ENCODE results near the gene PRKAG2. TPM values are rescaled to one million over a fixed set of nuclear protein-coding genes. Genes with fewer than 3 reads are reported as not detected.
A peak's percentile ranks its signal among the peaks of the same experiment; 100 is the strongest.

The PRKAG2 gene
- total and polyA plus RNA-seq, 2 of the 8 experiments (the other 6 are each of a cell fraction or from before 2014, with no cell fraction given): 7.5 to 18.1 TPM

- Histone ChIP-seq H2AK5ac (ENCODE audit: low read depth, low read length) (peak overlapping the region; percentile 77), H3K79me1 (ENCODE audit: low read depth, low read length) (no peaks in the 10 kb centered on the region), H4K8ac (ENCODE audit: extremely low read depth, insufficient read depth, low read length) (no peak overlapping the region; the same call in 1 of the 2 replicates), H2BK15ac (ENCODE audit: low read length) (peak overlapping the region; percentile 77; the same call in 1 of the 2 replicates), H3K4me2 (ENCODE audit: insufficient read depth in 1 of 2, low read depth in 2 of 2, low read length in 2 of 2) (no peak overlapping the region), H3K18ac (ENCODE audit: extremely low read depth, low read length) (no peak overlapping the region), H3K9ac (replicated peaks in 1 of 4; ENCODE audit: extremely low read depth in 1 of 4, low read depth in 3 of 4, low read length in 3 of 4) (no peak overlapping the region), H3K23me2 (ENCODE audit: low read depth, low read length) (no peaks in the 10 kb centered on the region), H3K27me3 (replicated peaks in 1 of 4; ENCODE audit: control insufficient read depth in 3 of 4, extremely low read depth in 1 of 4, insufficient read depth in 3 of 4, low read length in 3 of 4) (peaks cover 0 to 3% (median 0%) of the 10 kb centered on the region in 4 experiments; a peak in 1 of 7 replicates), H3K27ac (ENCODE audit: low read depth, low read length) (no peak overlapping the region), H4K91ac (replicated peaks; ENCODE audit: insufficient read length, low read length) (no peak overlapping the region), H3K23ac (ENCODE audit: insufficient read length) (no peak overlapping the region), H3K36me3 (ENCODE audit: control insufficient read depth in 2 of 4, insufficient read depth in 4 of 4, low read length in 3 of 4) (no peaks in the 10 kb centered on the region), H2BK120ac (replicated peaks; ENCODE audit: low read depth, low read length) (no peak overlapping the region), H4K20me1 (replicated peaks in 1 of 2; ENCODE audit: control insufficient read depth in 1 of 2, insufficient read depth in 2 of 2, low read length in 2 of 2) (no peaks in the 10 kb centered on the region), H2AFZ (ENCODE audit: low read length) (no peak overlapping the region), H3K4ac (replicated peaks; ENCODE audit: insufficient read length, low read depth, low read length) (no peak overlapping the region), H3K56ac (replicated peaks; ENCODE audit: insufficient read length, low read depth, low read length) (no peak overlapping the region), H3K9me3 (ENCODE audit: insufficient read depth in 2 of 2, low read depth in 1 of 2, low read length in 1 of 2) (no peaks in the 10 kb centered on the region), H2BK5ac (ENCODE audit: low read depth, low read length) (no peak overlapping the region), H3K4me1 (replicated peaks in 1 of 4; ENCODE audit: control insufficient read depth in 3 of 4, insufficient read depth in 4 of 4, low read length in 3 of 4) (peaks cover 0 to 14% (median 4%) of the 10 kb centered on the region in 4 experiments; a peak in 2 of 7 replicates), H4K5ac (ENCODE audit: insufficient read length, low read depth, low read length) (no peak overlapping the region), H3K79me2 (ENCODE audit: control insufficient read depth in 1 of 2, insufficient read depth in 2 of 2, low read length in 2 of 2) (no peaks in the 10 kb centered on the region), H3K14ac (ENCODE audit: insufficient read length) (no peak overlapping the region), H2BK12ac (ENCODE audit: low read depth, low read length) (peak overlapping the region; percentile 1; the same call in 1 of the 2 replicates), H2BK20ac (ENCODE audit: low read length) (peak overlapping the region; percentile 82; the same call in 1 of the 2 replicates), H3K4me3 (ENCODE audit: extremely low read depth in 1 of 4, insufficient read depth in 2 of 4, low read depth in 3 of 4, low read length in 4 of 4) (no peak overlapping the region)
- DNase-seq (ENCODE audit: low read depth in 1 of 2, low spot score in 2 of 2) (no peak), FAIRE-seq (no peak)
- ChIA-PET POLR2A (ENCODE audit: partially characterized antibody) (interaction anchor here (0.6 kb wide), 2 partner anchors 32 to 422 kb away, joined by 3 to 4 read pairs; no protein-coding TSS in a partner anchor), CTCF (ENCODE audit: partially characterized antibody) (interaction anchor here (0.6 to 4.4 kb wide), 10 partner anchors 10 to 1711 kb away, joined by 3 to 29 read pairs (median 4); no protein-coding TSS in a partner anchor)
- 85% methylated on average over 13 of the region's 13 CpGs; no CpG with 5 or more reads in 1 of the 2 experiments for WGBS, 2 experiments (ENCODE audit: extremely low coverage in 1 of 2, insufficient coverage in 1 of 2, insufficient read length in 1 of 2, insufficient replicate concordance in 2 of 2, low coverage in 1 of 2, low lambda C conversion rate in 2 of 2, missing lambda C conversion rate in 1 of 2)
- TF ChIP-seq, protein P1, sequence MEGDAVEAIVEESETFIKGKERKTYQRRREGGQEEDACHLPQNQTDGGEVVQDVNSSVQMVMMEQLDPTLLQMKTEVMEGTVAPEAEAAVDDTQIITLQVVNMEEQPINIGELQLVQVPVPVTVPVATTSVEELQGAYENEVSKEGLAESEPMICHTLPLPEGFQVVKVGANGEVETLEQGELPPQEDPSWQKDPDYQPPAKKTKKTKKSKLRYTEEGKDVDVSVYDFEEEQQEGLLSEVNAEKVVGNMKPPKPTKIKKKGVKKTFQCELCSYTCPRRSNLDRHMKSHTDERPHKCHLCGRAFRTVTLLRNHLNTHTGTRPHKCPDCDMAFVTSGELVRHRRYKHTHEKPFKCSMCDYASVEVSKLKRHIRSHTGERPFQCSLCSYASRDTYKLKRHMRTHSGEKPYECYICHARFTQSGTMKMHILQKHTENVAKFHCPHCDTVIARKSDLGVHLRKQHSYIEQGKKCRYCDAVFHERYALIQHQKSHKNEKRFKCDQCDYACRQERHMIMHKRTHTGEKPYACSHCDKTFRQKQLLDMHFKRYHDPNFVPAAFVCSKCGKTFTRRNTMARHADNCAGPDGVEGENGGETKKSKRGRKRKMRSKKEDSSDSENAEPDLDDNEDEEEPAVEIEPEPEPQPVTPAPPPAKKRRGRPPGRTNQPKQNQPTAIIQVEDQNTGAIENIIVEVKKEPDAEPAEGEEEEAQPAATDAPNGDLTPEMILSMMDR (IDR thresholded peaks at IDR 0.05; ENCODE audit: control extremely low read depth in 1 of 3, insufficient read depth in 1 of 3, low read depth in 1 of 3, low read length in 3 of 3): no peak
- no peak for TF ChIP-seq KDM5A (IDR thresholded peaks at IDR 0.05; ENCODE audit: low read length)
- TF ChIP-seq POLR2A (IDR thresholded peaks at IDR 0.05; ENCODE audit: control extremely low read depth in 1 of 2, low read depth in 2 of 2, low read length in 2 of 2): no peak
- no peak for TF ChIP-seq EZH2 (IDR thresholded peaks at IDR 0.05; ENCODE audit: low read depth, low read length, severe bottlenecking)
- no peak for TF ChIP-seq POU5F1 (IDR thresholded peaks at IDR 0.05; ENCODE audit: low read depth, low read length)
- no peak for TF ChIP-seq NRF1 (IDR thresholded peaks at IDR 0.05; ENCODE audit: low read depth, low read length)
- no peak for TF ChIP-seq RXRA (IDR thresholded peaks at IDR 0.05; ENCODE audit: insufficient read depth, low read depth, low read length)
- TF ChIP-seq RBBP5 (IDR thresholded peaks at IDR 0.05; ENCODE audit: borderline replicate concordance, low read depth, low read length): no peak
- no peak for TF ChIP-seq ATF3 (IDR thresholded peaks at IDR 0.05; ENCODE audit: insufficient read depth, low read depth, low read length)
Measured at GRCh38 chr7:151686016-151686766, 190.7 kb downstream of the PRKAG2 start.

Data from H1 (cell line).